Left lung (tissue), 10 donors: Measurements from ENCODE around the gene DLGAP1. TPM values are rescaled to one million over a fixed set of nuclear protein-coding genes. Genes with fewer than 3 reads are reported as not detected.

ENCODE experiments used
- ATAC-seq: fragments of 200-7000 bp; cut with Tn5 transposase; one replicate; pipeline ENCODE4 v1.9.1; 2020; ENCODE audit warnings: moderate library complexity
- DNase-seq, 4 donors: peaks; one replicate each; pipeline ENCODE4 v3.0.0-alpha.2; 2013 to 2020
- H3K27ac ChIP-seq, 2 donors: fragments of 200-600 bp; sonication (generic) in 1 of 2; one replicate each; pipeline versions ENCODE4 v1.5.0 to v1.8.0; 2020 to 2021
- H3K27me3 ChIP-seq, 2 donors: fragments of 200-600 bp; sonication (generic) in 1 of 2; one replicate each; pipeline versions ENCODE4 v1.5.0 to v1.8.0; 2020 to 2021
- H3K36me3 ChIP-seq, 2 donors: fragments of 200-600 bp; sonication (generic) in 1 of 2; one replicate each; pipeline versions ENCODE4 v1.5.0 to v1.8.0; 2020 to 2021
- H3K4me1 ChIP-seq, 2 donors: fragments of 200-600 bp; one replicate each; pipeline ENCODE4 v1.8.0; 2021
- H3K4me3 ChIP-seq, 2 donors: fragments of 200-600 bp; sonication (generic) in 1 of 2; one replicate each; pipeline versions ENCODE4 v1.5.0 to v1.8.0; 2020 to 2021; ENCODE audit warnings: mild to moderate bottlenecking in 1 of 2
- H3K9me3 ChIP-seq, 2 donors: fragments of 200-600 bp; sonication (generic) in 1 of 2; one replicate each; pipeline versions ENCODE4 v1.5.0 to v1.8.0; 2020 to 2021
- intact Hi-C, 2 donors: fragments of 100-400 bp; cut with DNase I; formaldehyde crosslinking; loops; one replicate each; pipeline versions ENCODE4 v1.11.2 to v1.14.2; 2022
- polyA plus RNA-seq, 6 donors: library from polyadenylated mRNA; unstranded; fragments of 120-200 nt; gene quantifications; one replicate each; pipeline ENCODE4 v1.2.1, GENCODE V29; 2013; ENCODE audit not compliant: insufficient read length in 6 of 6
- total RNA-seq, 2 donors: library from RNA; stranded (reverse); fragmentation: NEBNext Ultra II Directional; extraction: Animal tissue kit (Norgen Biotek cat#: 25700); gene quantifications; one replicate each; pipeline ENCODE4 v1.2.1, GENCODE V29; 2021
- TF ChIP-seq, protein P1 (sequence below), 2 donors: fragments of 200-600 bp; sonication (generic) in 1 of 2; IDR thresholded peaks; one replicate each; pipeline versions ENCODE4 v1.5.0 to v1.8.0; 2021; ENCODE audit warnings: antibody characterized with exemption in 2 of 2
- donor health status: DM: no; HTN: yes; CAD: no.
- donor health status: DM: no; HTN: no; CAD: no.

Gene DLGAP1
- total and polyA plus RNA-seq, 8 donors = 1.6 to 4.0 (median 2.1) TPM

DNA sequence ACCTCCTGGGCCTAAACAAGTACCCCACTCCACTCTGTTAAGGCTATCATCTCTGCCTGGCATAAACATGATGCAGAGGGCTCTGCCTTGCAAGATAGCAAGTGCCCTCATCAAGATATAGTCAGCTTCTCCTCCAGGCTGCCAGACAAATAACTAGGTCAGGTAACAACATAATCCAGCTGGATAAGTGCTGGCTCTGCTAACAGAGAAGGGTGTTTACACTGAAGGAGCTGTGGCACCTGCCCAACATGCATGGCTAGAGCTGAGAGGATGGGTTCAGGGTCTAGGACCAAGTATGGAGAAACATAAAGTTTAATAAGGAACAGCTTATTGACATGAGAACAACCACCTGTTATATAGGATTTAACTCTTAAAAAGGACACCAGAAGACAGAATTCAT, 42.8 kb downstream of the DLGAP1 start:
- H3K4me1 ChIP-seq = no peaks in the 10 kb centered on the region
- no peak for DNase-seq
- no peak overlapping the region for H3K4me3 ChIP-seq
- H3K27me3 ChIP-seq = no peaks in the 10 kb centered on the region
- H3K27ac ChIP-seq = no peak overlapping the region
- no peaks in the 10 kb centered on the region for H3K36me3 ChIP-seq
- no peaks in the 10 kb centered on the region for H3K9me3 ChIP-seq
- TF ChIP-seq, protein P1, sequence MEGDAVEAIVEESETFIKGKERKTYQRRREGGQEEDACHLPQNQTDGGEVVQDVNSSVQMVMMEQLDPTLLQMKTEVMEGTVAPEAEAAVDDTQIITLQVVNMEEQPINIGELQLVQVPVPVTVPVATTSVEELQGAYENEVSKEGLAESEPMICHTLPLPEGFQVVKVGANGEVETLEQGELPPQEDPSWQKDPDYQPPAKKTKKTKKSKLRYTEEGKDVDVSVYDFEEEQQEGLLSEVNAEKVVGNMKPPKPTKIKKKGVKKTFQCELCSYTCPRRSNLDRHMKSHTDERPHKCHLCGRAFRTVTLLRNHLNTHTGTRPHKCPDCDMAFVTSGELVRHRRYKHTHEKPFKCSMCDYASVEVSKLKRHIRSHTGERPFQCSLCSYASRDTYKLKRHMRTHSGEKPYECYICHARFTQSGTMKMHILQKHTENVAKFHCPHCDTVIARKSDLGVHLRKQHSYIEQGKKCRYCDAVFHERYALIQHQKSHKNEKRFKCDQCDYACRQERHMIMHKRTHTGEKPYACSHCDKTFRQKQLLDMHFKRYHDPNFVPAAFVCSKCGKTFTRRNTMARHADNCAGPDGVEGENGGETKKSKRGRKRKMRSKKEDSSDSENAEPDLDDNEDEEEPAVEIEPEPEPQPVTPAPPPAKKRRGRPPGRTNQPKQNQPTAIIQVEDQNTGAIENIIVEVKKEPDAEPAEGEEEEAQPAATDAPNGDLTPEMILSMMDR (IDR thresholded peaks at IDR 0.05) = no peak
- intact Hi-C loops = no loop called here
- ATAC-seq = no peak

DNA sequence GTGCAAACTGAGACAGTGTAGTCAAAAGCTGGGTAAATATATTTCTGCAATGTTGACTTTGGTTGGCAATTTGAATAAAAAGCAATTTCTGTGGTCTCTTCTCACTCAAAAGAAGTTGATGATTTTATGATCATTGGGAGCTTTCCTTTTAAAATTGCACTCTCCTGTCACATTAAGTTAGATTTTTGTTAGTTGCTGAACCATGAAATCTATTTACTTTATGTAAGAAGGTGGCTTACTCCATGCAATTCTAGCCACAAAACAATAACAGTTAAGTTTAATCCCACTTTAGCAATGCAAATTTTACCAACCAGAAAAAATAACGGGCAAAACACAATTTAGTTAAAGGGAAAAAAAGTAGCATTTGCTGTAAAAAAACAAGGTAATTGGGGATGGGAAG, 48.3 kb downstream of the DLGAP1 start:
- no peak overlapping the region for H3K27ac ChIP-seq
- H3K36me3 ChIP-seq = no peaks in the 10 kb centered on the region
- no peaks in the 10 kb centered on the region for H3K4me1 ChIP-seq
- no peak overlapping the region for H3K4me3 ChIP-seq
- intact Hi-C loops = no loop called here
- TF ChIP-seq, protein P1 (IDR thresholded peaks at IDR 0.05) = no peak
- no peaks in the 10 kb centered on the region for H3K27me3 ChIP-seq
- DNase-seq (no peak), ATAC-seq (no peak)
- no peaks in the 10 kb centered on the region for H3K9me3 ChIP-seq

DNA sequence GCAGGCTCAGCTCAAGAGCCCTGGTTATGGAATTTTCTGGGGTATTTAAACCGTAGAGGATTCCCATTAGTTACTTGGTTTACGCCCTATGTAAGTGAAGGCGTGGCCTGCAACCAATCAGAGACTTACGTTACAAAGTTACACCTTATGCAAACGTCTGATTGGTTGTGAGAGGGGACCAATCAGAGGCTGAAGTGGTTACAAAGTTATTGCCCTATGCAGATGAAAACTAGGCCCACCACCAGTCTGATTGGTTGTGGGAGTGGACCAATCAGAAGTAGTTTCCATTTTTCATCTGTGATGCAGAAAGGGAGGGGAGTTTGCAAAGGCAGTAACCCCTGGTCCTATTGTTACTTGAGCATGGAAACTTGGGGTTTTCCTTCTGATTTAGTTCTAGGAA, 49.1 kb downstream of the DLGAP1 start:
- DNase-seq (no peak), ATAC-seq (no peak)
- H3K27ac ChIP-seq = no peak overlapping the region
- H3K27me3 ChIP-seq = no peaks in the 10 kb centered on the region
- H3K36me3 ChIP-seq = no peaks in the 10 kb centered on the region
- H3K4me1 ChIP-seq = no peaks in the 10 kb centered on the region
- intact Hi-C loops = no loop called here
- H3K9me3 ChIP-seq = no peaks in the 10 kb centered on the region
- TF ChIP-seq, protein P1 (IDR thresholded peaks at IDR 0.05) = no peak
- no peak overlapping the region for H3K4me3 ChIP-seq

DNA sequence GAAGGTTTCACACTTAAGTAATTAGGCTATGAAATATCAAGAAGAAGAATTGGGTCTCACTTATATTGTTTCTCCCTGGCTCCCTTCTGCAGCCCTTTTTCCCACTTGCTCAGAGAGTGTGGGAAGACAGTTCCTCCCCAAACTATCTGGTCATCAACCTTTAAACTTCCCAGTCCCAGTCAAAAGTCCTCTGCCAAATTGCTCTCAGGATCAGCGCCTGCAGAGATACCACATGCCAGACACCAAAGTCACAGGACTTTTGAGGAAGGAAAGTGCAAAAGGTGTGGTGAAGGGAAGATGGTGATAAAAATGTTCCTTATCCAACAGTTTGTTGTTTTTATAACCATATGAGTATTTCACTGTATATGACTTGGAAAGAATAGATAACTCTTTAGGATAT, 51.3 kb downstream of the DLGAP1 start:
- intact Hi-C loops = no loop called here
- no peaks in the 10 kb centered on the region for H3K4me1 ChIP-seq
- H3K27ac ChIP-seq = no peak overlapping the region
- no peaks in the 10 kb centered on the region for H3K27me3 ChIP-seq
- TF ChIP-seq, protein P1 (IDR thresholded peaks at IDR 0.05) = no peak
- H3K36me3 ChIP-seq = no peaks in the 10 kb centered on the region
- DNase-seq (no peak), ATAC-seq (no peak)
- H3K9me3 ChIP-seq = no peaks in the 10 kb centered on the region
- no peak overlapping the region for H3K4me3 ChIP-seq

DNA sequence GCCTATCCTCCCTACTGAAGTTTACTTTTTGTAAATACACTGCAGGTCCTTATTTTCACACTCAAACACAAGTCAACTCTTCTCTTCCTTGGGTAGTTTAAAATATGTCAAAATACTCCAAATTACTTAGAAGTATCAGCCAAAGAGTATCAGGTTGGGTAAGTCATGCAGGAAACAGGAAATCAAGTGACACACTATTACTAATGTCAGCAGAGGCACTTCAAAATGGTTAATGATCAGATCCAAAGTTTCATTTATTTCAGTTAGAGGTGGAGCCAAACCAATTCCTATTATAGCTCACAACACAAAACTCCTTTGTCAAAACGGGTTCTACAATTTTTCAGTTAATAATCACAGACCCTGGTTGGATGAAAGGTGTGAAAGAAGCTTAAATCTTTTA, 54.2 kb downstream of the DLGAP1 start:
- no peak for ATAC-seq
- Histone ChIP-seq H3K27me3 (no peaks in the 10 kb centered on the region), H3K4me1 (no peaks in the 10 kb centered on the region), H3K4me3 (no peak overlapping the region), H3K27ac (no peak overlapping the region), H3K36me3 (no peaks in the 10 kb centered on the region), H3K9me3 (no peaks in the 10 kb centered on the region)
- DNase-seq = no peak
- intact Hi-C loops = no loop called here
- TF ChIP-seq, protein P1 (IDR thresholded peaks at IDR 0.05) = no peak
